SU-DHL-6 (cell line): Measurements from ENCODE around the gene RNF6.

Experiments used
- H2AFZ ChIP-seq: fragments of 200-600 bp; sonication (generic); 2 replicates; pipeline ENCODE4 v1.6.1; 2014; ENCODE audit warnings: low read depth, mild to moderate bottlenecking, moderate library complexity, mixed read lengths, antibody characterized with exemption, low read length; ENCODE audit not compliant: severe bottlenecking
- H3F3A ChIP-seq: fragments of 200-600 bp; shearing (Covaris generic); 2 replicates; pipeline ENCODE4 v1.6.0; 2016; ENCODE audit warnings: antibody characterized with exemption, mild to moderate bottlenecking; ENCODE audit not compliant: insufficient read depth
- H3K27ac ChIP-seq: fragments of 200-600 bp; sonication (generic); 2 replicates; pipeline ENCODE4 v1.5.1; 2016; ENCODE audit warnings: low read depth, mild to moderate bottlenecking, low read length, moderate library complexity, mixed read lengths
- H3K27me3 ChIP-seq: fragments of 200-600 bp; sonication (generic), shearing (Covaris generic); 2 replicates; pipeline ENCODE4 v1.6.0; 2014; ENCODE audit warnings: mild to moderate bottlenecking, low read length
- H3K36me3 ChIP-seq: fragments of 200-600 bp; sonication (generic); 2 replicates; pipeline ENCODE4 v1.6.1; 2014; ENCODE audit warnings: mild to moderate bottlenecking, low read length, mixed read lengths
- H3K4me2 ChIP-seq: fragments of 300-600, 200-600 bp; shearing (Covaris generic), sonication (generic); 2 replicates; pipeline ENCODE4 v1.6.0; 2014; ENCODE audit warnings: low read length, low read depth, mild to moderate bottlenecking; ENCODE audit not compliant: poor library complexity, severe bottlenecking
- H3K4me3 ChIP-seq: fragments of 200-600 bp; sonication (generic); 2 replicates; pipeline ENCODE4 v1.5.1; 2014; ENCODE audit warnings: antibody characterized with exemption, low read length, mild to moderate bottlenecking, mixed read lengths; ENCODE audit not compliant: insufficient read depth, poor library complexity, severe bottlenecking
- H3K79me2 ChIP-seq: fragments of 200-600 bp; sonication (generic); 2 replicates; pipeline ENCODE4 v1.6.1; 2014; ENCODE audit warnings: mild to moderate bottlenecking, low read length, moderate library complexity; ENCODE audit not compliant: insufficient read depth
- H3K9ac ChIP-seq: fragments of 200-600 bp; sonication (generic); 2 replicates; pipeline ENCODE4 v1.7.0; 2014; ENCODE audit warnings: mild to moderate bottlenecking, low read length
- H3K9me2 ChIP-seq: fragments of 200-600 bp; sonication (generic); replicated peaks from 2 replicates; pipeline ENCODE4 v1.6.1; 2014; ENCODE audit warnings: low read length; ENCODE audit not compliant: insufficient read depth
- H3K9me3 ChIP-seq: fragments of 200-600 bp; sonication (generic); 2 replicates; pipeline ENCODE4 v1.6.1; 2014; ENCODE audit warnings: low read length, mixed read lengths; ENCODE audit not compliant: insufficient read depth
- H4K20me1 ChIP-seq: fragments of 200-600 bp; sonication (generic); 2 replicates; pipeline ENCODE4 v1.6.1; 2014; ENCODE audit warnings: low read depth, mild to moderate bottlenecking, antibody characterized with exemption, low read length, moderate library complexity, mixed read lengths
- CTCF ChIP-seq: fragments of 200-600 bp; sonication (generic); IDR thresholded peaks from one replicate; pipeline ENCODE4 v1.5.1; 2017; ENCODE audit warnings: antibody characterized with exemption, mild to moderate bottlenecking, low read length, moderate library complexity; ENCODE audit not compliant: insufficient read depth, poor library complexity, severe bottlenecking
- EZH2phosphoT487 ChIP-seq: fragments of 200-600 bp; sonication (generic), shearing (Covaris generic); conservative IDR thresholded peaks from 2 replicates; pipeline ENCODE4 v1.6.1; 2018; ENCODE audit warnings: mild to moderate bottlenecking, antibody characterized with exemption, low read length, moderate library complexity, mixed read lengths

Gene RNF6

DNA sequence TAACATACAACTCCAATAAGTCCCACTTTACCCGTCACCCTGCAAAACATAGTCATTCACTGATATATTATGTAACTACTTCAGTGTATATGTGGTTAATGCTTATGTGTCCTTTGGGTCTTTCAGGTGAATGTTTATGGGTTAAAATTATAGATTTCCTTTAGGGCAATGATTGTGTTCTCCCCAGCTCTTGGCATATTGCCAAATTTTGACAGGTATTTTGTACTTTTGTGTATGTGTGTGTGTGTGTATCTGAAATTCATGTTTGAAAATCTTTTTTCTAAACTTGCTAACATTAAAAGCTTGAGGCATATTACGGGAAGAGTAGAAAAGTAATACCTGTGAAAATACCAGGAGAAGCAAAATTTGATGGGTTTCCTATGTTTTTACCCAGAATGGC is 40.0 kb upstream of the RNF6 start:
- no peak overlapping the region for H3K4me2 ChIP-seq
- H3K9me2 ChIP-seq: no peaks in the 10 kb centered on the region
- no peaks in the 10 kb centered on the region for H3K36me3 ChIP-seq
- no peak overlapping the region for H2AFZ ChIP-seq
- peaks cover 90% of the 10 kb centered on the region for H3K79me2 ChIP-seq
- H4K20me1 ChIP-seq: peaks cover 47% of the 10 kb centered on the region
- H3K4me3 ChIP-seq: no peak overlapping the region
- no peak overlapping the region for H3K27ac ChIP-seq
- no peaks in the 10 kb centered on the region for H3F3A ChIP-seq
- H3K9ac ChIP-seq: no peak overlapping the region
- H3K27me3 ChIP-seq: no peaks in the 10 kb centered on the region
- H3K9me3 ChIP-seq: no peaks in the 10 kb centered on the region
- TF ChIP-seq EZH2phosphoT487: no peak
- TF ChIP-seq CTCF: no peak

DNA sequence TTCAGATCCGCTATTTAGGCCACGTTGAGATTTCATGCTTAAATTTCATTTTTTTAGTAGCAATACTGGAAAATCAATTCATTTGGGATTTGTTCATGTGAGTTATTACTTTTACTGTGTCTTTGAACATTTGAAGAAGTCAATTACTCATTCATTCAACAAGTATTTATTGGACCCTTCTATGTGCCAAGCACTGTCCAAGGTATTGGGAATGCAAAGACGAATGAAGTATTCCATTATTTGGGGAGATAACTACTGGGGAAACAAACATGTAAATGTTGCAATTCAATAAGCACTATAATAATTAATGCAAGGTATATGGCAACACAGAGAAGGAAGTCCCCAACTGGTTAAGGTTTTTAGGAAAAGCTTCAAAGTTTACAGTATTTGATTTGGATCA is 37.5 kb upstream of the RNF6 start:
- Histone ChIP-seq H3K27me3 (no peaks in the 10 kb centered on the region), H3K9me2 (no peaks in the 10 kb centered on the region), H2AFZ (no peak overlapping the region)

GRCh38 chr13:26257049-26257448 is 34.9 kb upstream of the RNF6 start:
- no peak overlapping the region for H3K9ac ChIP-seq
- H3K4me3 ChIP-seq: no peak overlapping the region
- no peaks in the 10 kb centered on the region for H3K36me3 ChIP-seq
- no peaks in the 10 kb centered on the region for H3K27me3 ChIP-seq
- H2AFZ ChIP-seq: no peak overlapping the region
- no peaks in the 10 kb centered on the region; the same call in 1 of the 2 replicates for H3F3A ChIP-seq
- H3K27ac ChIP-seq: no peak overlapping the region
- H3K79me2 ChIP-seq: peaks cover 75% of the 10 kb centered on the region
- H3K9me3 ChIP-seq: no peaks in the 10 kb centered on the region
- peak overlapping the region; percentile 88 for H3K4me2 ChIP-seq
- no peaks in the 10 kb centered on the region for H3K9me2 ChIP-seq
- peaks cover 43% of the 10 kb centered on the region for H4K20me1 ChIP-seq
- TF ChIP-seq EZH2phosphoT487 (no peak), CTCF (no peak)

More for the DNA sequence above, 37.5 kb upstream of the RNF6 start:
- H4K20me1 ChIP-seq: peaks cover 51% of the 10 kb centered on the region
- peaks cover 90% of the 10 kb centered on the region for H3K79me2 ChIP-seq
- no peak overlapping the region for H3K9ac ChIP-seq
- H3K4me2 ChIP-seq: no peak overlapping the region
- no peak for TF ChIP-seq EZH2phosphoT487
- no peaks in the 10 kb centered on the region; the same call in 1 of the 2 replicates for H3F3A ChIP-seq
- H3K27ac ChIP-seq: no peak overlapping the region
- no peaks in the 10 kb centered on the region for H3K36me3 ChIP-seq
- no peak overlapping the region for H3K4me3 ChIP-seq
- no peaks in the 10 kb centered on the region for H3K9me3 ChIP-seq

GRCh38 chr13:26255691-26256277 is 33.7 kb upstream of the RNF6 start:
- no peak overlapping the region for H3K27ac ChIP-seq
- peak overlapping the region; percentile 93 for H3K4me3 ChIP-seq

More at GRCh38 chr13:26255691-26256277, 33.7 kb upstream of the RNF6 start:
- Histone ChIP-seq H4K20me1 (peaks cover 33% of the 10 kb centered on the region), H3K27me3 (no peaks in the 10 kb centered on the region), H3K79me2 (peaks cover 62% of the 10 kb centered on the region), H3K36me3 (no peaks in the 10 kb centered on the region), H3K9me3 (no peaks in the 10 kb centered on the region), H3K4me2 (peak overlapping the region; percentile 88), H3K9me2 (no peaks in the 10 kb centered on the region), H3F3A (no peaks in the 10 kb centered on the region; the same call in 1 of the 2 replicates), H3K9ac (peak overlapping the region; percentile 74), H2AFZ (no peak overlapping the region)
- TF ChIP-seq CTCF (peak; percentile 47), EZH2phosphoT487 (no peak)
